ENCODE data around the gene VAV2.

VAV2 gene

GRCh38 chr9:133712221-133713100 is 279.7 kb downstream of the VAV2 start:
- DNase-seq: no peak
- Mint-ChIP-seq H3K4me3 (no peak overlapping the region), H3K4me1 (peaks cover 61% of the 10 kb centered on the region), H3K27me3 (ENCODE audit: low read depth, poor library complexity) (peaks cover 7% of the 10 kb centered on the region), H3K36me3 (ENCODE audit: low read depth) (no peaks in the 10 kb centered on the region), H3K9me3 (no peaks in the 10 kb centered on the region), H3K27ac (no peak overlapping the region)
- no peak for TF ChIP-seq CTCF (IDR thresholded peaks at IDR 0.05)
